K562 (cell line): ENCODE results near the gene MKRN1. TPM values are rescaled to one million over a fixed set of nuclear protein-coding genes. Genes with fewer than 3 reads are reported as not detected.

Experiments used
- CEBPB ChIP-seq: fragments of 450-650 bp; IDR thresholded peaks from 2 replicates; pipeline ENCODE4 v1.6.1; 2016; ENCODE audit warnings: missing genetic modification characterization, missing compliant biosample characterization
- DMBX1 ChIP-seq: fragments of 250-450 bp; sonication (Bioruptor Pico); IDR thresholded peaks from 2 replicates; pipeline ENCODE4 v1.8.0; 2022; ENCODE audit warnings: inconsistent platforms, mild to moderate bottlenecking, moderate library complexity, borderline replicate concordance
- FIP1L1 ChIP-seq: fragments of 200-400 bp; formaldehyde crosslinking; IDR thresholded peaks from 2 replicates; pipeline ENCODE4 v1.6.1; 2018; ENCODE audit warnings: mild to moderate bottlenecking, low read depth, low read length; ENCODE audit not compliant: poor library complexity, severe bottlenecking
- GABPB2 ChIP-seq: fragments of 250-450 bp; sonication (Bioruptor Pico); conservative IDR thresholded peaks from 2 replicates; pipeline ENCODE4 v1.5.1; 2021; ENCODE audit warnings: mild to moderate bottlenecking
- GTF3C2 ChIP-seq: IDR thresholded peaks from 3 replicates; pipeline ENCODE4 v1.6.1; 2011; ENCODE audit warnings: borderline replicate concordance, mild to moderate bottlenecking, moderate library complexity; ENCODE audit not compliant: insufficient read length; ENCODE audit errors: extremely low read depth
- HIVEP1 ChIP-seq: fragments of 250-450 bp; sonication (Bioruptor Pico); IDR thresholded peaks from 2 replicates; pipeline ENCODE4 v1.4.0; 2020; ENCODE audit warnings: mild to moderate bottlenecking
- HOMEZ ChIP-seq: fragments of 250-450 bp; sonication (Bioruptor Pico); IDR thresholded peaks from 2 replicates; pipeline ENCODE4 v1.4.0; 2020; ENCODE audit warnings: mild to moderate bottlenecking, moderate library complexity
- MEIS2 ChIP-seq: fragments of 450-650 bp; IDR thresholded peaks from 2 replicates; pipeline ENCODE4 v1.6.1; 2014; ENCODE audit warnings: mild to moderate bottlenecking; ENCODE audit not compliant: partially characterized antibody
- MNT ChIP-seq, 2 experiments: fragments of 450-650 bp; conservative IDR thresholded peaks; 2 replicates each; pipeline ENCODE4 v1.6.1; 2017; ENCODE audit warnings: mild to moderate bottlenecking in 2 of 2, moderate library complexity in 2 of 2
- RCOR1 ChIP-seq, 2 experiments: IDR thresholded peaks; 2 replicates each; pipeline ENCODE4 v1.6.1; 2012; ENCODE audit warnings: low read depth in 2 of 2, low read length in 2 of 2, borderline replicate concordance in 1 of 2, improper control_type of control experiment in 1 of 2
- RNF219 ChIP-seq: fragments of 250-450 bp; sonication (Bioruptor Pico); IDR thresholded peaks from 2 replicates; pipeline ENCODE4 v1.5.0; 2022; ENCODE audit warnings: mild to moderate bottlenecking
- SNRNP70 ChIP-seq: fragments of 200-400 bp; formaldehyde crosslinking; optimal IDR thresholded peaks from 2 replicates; pipeline ENCODE3; 2017; ENCODE audit warnings: low read depth, low read length
- ZBTB17 ChIP-seq: fragments of 450-650 bp; formaldehyde crosslinking; IDR thresholded peaks from 2 replicates; pipeline ENCODE4 v1.4.0; 2020; ENCODE audit warnings: mild to moderate bottlenecking
- ZBTB33 ChIP-seq: sonication (generic); formaldehyde crosslinking; IDR thresholded peaks from 2 replicates; pipeline ENCODE4 v1.8.1; 2023; ENCODE audit warnings: mild to moderate bottlenecking, missing genetic modification reagents
- ZNF23 ChIP-seq: fragments of 250-450 bp; sonication (Bioruptor Pico); IDR thresholded peaks from 2 replicates; pipeline ENCODE4 v1.4.0; 2020; ENCODE audit warnings: mild to moderate bottlenecking
- polyA plus RNA-seq, 8 experiments: library from polyadenylated mRNA; depleted of rRNA in 4 of 8; stranded (reverse) in 5 of 8; unstranded in 3 of 8; fragments of >200 nt; fragmentation: Nextera tagmentation in 2 of 8; fragmentation: Illumina TruSeq in 1 of 8; extraction: Ambion mirVana in 2 of 8; extraction: Trizol in 1 of 8; gene quantifications; 2 replicates each; pipeline versions ENCODE4 v1.2.1 to v1.2.3, GENCODE V29; 2011 to 2014; ENCODE audit warnings: inconsistent platforms in 1 of 8, missing spikeins in 1 of 8
- total RNA-seq, 7 experiments: library from RNA; depleted of rRNA in 6 of 7; stranded (reverse); fragments of >200 nt in 6 of 7; fragmentation: Illumina TruSeq in 2 of 7; extraction: Trizol in 2 of 7; gene quantifications; 2 replicates each; pipeline versions ENCODE4 v1.2.1 to v1.2.3, GENCODE V29; 2011 to 2021; ENCODE audit warnings: low replicate concordance in 1 of 7

MKRN1 gene
- total and polyA plus RNA-seq, 9 of the 15 experiments (the other 6 are each of a cell fraction or from before 2014, with no cell fraction given), result 30.5 to 90.3 (median 76.0) TPM

- no peak for TF ChIP-seq HIVEP1 (CRISPR knock-in tag)
- 0 out of 2 replicates have a peak, but pooled peaks have one; percentile 19 for TF ChIP-seq ZBTB33 (CRISPR knock-in tag)
- TF ChIP-seq ZBTB17 (CRISPR knock-in tag), result 0 out of 2 replicates have a peak, but pooled peaks have one; percentile 20
- TF ChIP-seq HOMEZ (CRISPR knock-in tag), result no peak
- TF ChIP-seq SNRNP70, result no peak
- TF ChIP-seq CEBPB, result no peak
- TF ChIP-seq GABPB2 (CRISPR knock-in tag), result no peak
- no peak for TF ChIP-seq DMBX1 (CRISPR knock-in tag)
- no peak for TF ChIP-seq MNT (conservative IDR thresholded peaks at IDR 0.05)
- no peak for TF ChIP-seq RNF219
- no peak for TF ChIP-seq ZNF23 (CRISPR knock-in tag)
- no peak for TF ChIP-seq GTF3C2
- no peak for TF ChIP-seq FIP1L1
- 0 out of 4 replicates have a peak, but pooled peaks of 1 of the 2 experiments have one; percentile 4 for TF ChIP-seq RCOR1 (IDR thresholded peaks at IDR 0.05; ENCODE audit: borderline replicate concordance in 1 of 2, low read depth in 2 of 2, low read length in 2 of 2)
- no peak for TF ChIP-seq MEIS2
Measured at GRCh38 chr7:140478246-140479061, 851 bp downstream of the MKRN1 start (continued).
